Measurements from ENCODE around the gene UFM1. TPM values are rescaled to one million over a fixed set of nuclear protein-coding genes. Genes with fewer than 3 reads are reported as not detected.
"Not testable (repeated sequence)": the region's sequence is repeated elsewhere in the genome, so short reads cannot be mapped to it uniquely, and the experiment has no call there.

UFM1 gene
- total RNA-seq, result 10 to 100 TPM; 44.1 to 44.8 TPM

GRCh38 chr13:38349390-38350113 lies at the start of gene UFM1:
Gene UFM1, plus strand, starts transcription at chr13:38349851. Its CDS starts 69 bp downstream, at chr13:38349920.
- Mint-ChIP-seq H3K4me3 (peak within 1 kb of the TSS; percentile 97), H3K27ac (peak within 1 kb of the TSS; percentile 93), H3K4me1 (peaks cover 22% of the 10 kb centered on the region), H3K27me3 (no peaks in the 10 kb centered on the region), H3K36me3 (peaks cover 8% of the 10 kb centered on the region), H3K9me3 (no peaks in the 10 kb centered on the region)
- DNase-seq (peak; percentile 80), ATAC-seq (ENCODE audit: low read depth) (peak; percentile 97)
- POLR2A ChIA-PET, result interaction anchor here (0.8 to 1.5 kb wide), 3 partner anchors 9 to 19 kb away, joined by 3 to 8 read pairs (median 5); no protein-coding TSS in a partner anchor

- H3K4me1 Mint-ChIP-seq, result no peaks in the 10 kb centered on the region
- no peak for ATAC-seq (ENCODE audit: low read depth)
- no peaks in the 10 kb centered on the region for H3K27me3 Mint-ChIP-seq
- H3K9me3 Mint-ChIP-seq, result peaks cover 1% of the 10 kb centered on the region
- no peak for DNase-seq
- H3K36me3 Mint-ChIP-seq, result no peaks in the 10 kb centered on the region
- H3K4me3 Mint-ChIP-seq, result no peak overlapping the region
- POLR2A ChIA-PET, result no interaction called here
- no peak overlapping the region for H3K27ac Mint-ChIP-seq
Observed at GRCh38 chr13:38301236-38301635, 48.4 kb upstream of the UFM1 start.

GRCh38 chr13:38303816-38304320 lies 45.8 kb upstream of the UFM1 start:
- H3K9me3 Mint-ChIP-seq, result peaks cover 1% of the 10 kb centered on the region
- H3K27ac Mint-ChIP-seq, result no peak overlapping the region
- H3K4me3 Mint-ChIP-seq, result no peak overlapping the region
- H3K4me1 Mint-ChIP-seq, result no peaks in the 10 kb centered on the region
- ATAC-seq (ENCODE audit: low read depth), result no peak
- DNase-seq, result no peak
- no peaks in the 10 kb centered on the region for H3K27me3 Mint-ChIP-seq
- H3K36me3 Mint-ChIP-seq, result no peaks in the 10 kb centered on the region
- POLR2A ChIA-PET, result no interaction called here

GRCh38 chr13:38308736-38309135 lies 40.9 kb upstream of the UFM1 start:
- no peak overlapping the region for H3K4me3 Mint-ChIP-seq
- POLR2A ChIA-PET, result no interaction called here
- no peak for DNase-seq
- H3K27ac Mint-ChIP-seq, result no peak overlapping the region
- no peaks in the 10 kb centered on the region for H3K27me3 Mint-ChIP-seq
- H3K36me3 Mint-ChIP-seq, result no peaks in the 10 kb centered on the region
- H3K9me3 Mint-ChIP-seq, result peaks cover 1% of the 10 kb centered on the region
- no peaks in the 10 kb centered on the region for H3K4me1 Mint-ChIP-seq
- ATAC-seq (ENCODE audit: low read depth), result no peak

- Mint-ChIP-seq H3K27me3 (no peaks in the 10 kb centered on the region), H3K36me3 (no peaks in the 10 kb centered on the region), H3K27ac (no peak overlapping the region), H3K9me3 (peaks cover 1% of the 10 kb centered on the region), H3K4me3 (no peak overlapping the region), H3K4me1 (no peaks in the 10 kb centered on the region)
- POLR2A ChIA-PET, result no interaction called here
- no peak for ATAC-seq (ENCODE audit: low read depth)
- no peak for DNase-seq
Observed at GRCh38 chr13:38309397-38309796, 40.3 kb upstream of the UFM1 start.

- H3K4me3 Mint-ChIP-seq; H3K27me3 Mint-ChIP-seq; H3K9me3 Mint-ChIP-seq; POLR2A ChIA-PET; ATAC-seq (ENCODE audit: low read depth); DNase-seq; H3K4me1 Mint-ChIP-seq; H3K36me3 Mint-ChIP-seq; H3K27ac Mint-ChIP-seq: not testable (repeated sequence)
Observed at GRCh38 chr13:38311175-38311574, 38.5 kb upstream of the UFM1 start.

GRCh38 chr13:38316129-38316528 lies 33.5 kb upstream of the UFM1 start:
- DNase-seq, result no peak

GRCh38 chr13:38321654-38322053 lies 28.0 kb upstream of the UFM1 start:
- no peak overlapping the region for H3K27ac Mint-ChIP-seq
- DNase-seq (no peak), ATAC-seq (ENCODE audit: low read depth) (no peak)
- POLR2A ChIA-PET, result no interaction called here
- H3K4me3 Mint-ChIP-seq, result no peak overlapping the region
- H3K9me3 Mint-ChIP-seq, result no peaks in the 10 kb centered on the region
- H3K36me3 Mint-ChIP-seq, result no peaks in the 10 kb centered on the region
- peaks cover 2% of the 10 kb centered on the region for H3K27me3 Mint-ChIP-seq
- no peaks in the 10 kb centered on the region for H3K4me1 Mint-ChIP-seq

More at GRCh38 chr13:38316129-38316528, 33.5 kb upstream of the UFM1 start:
- Mint-ChIP-seq H3K27ac (no peak overlapping the region), H3K4me3 (no peak overlapping the region), H3K4me1 (no peaks in the 10 kb centered on the region), H3K9me3 (no peaks in the 10 kb centered on the region), H3K27me3 (peaks cover 2% of the 10 kb centered on the region), H3K36me3 (no peaks in the 10 kb centered on the region)
- POLR2A ChIA-PET, result no interaction called here
- ATAC-seq (ENCODE audit: low read depth), result no peak

- H3K4me1 Mint-ChIP-seq, result no peaks in the 10 kb centered on the region
- DNase-seq (no peak), ATAC-seq (ENCODE audit: low read depth) (no peak)
- no peaks in the 10 kb centered on the region for H3K36me3 Mint-ChIP-seq
- no peak overlapping the region for H3K4me3 Mint-ChIP-seq
- POLR2A ChIA-PET, result no interaction called here
- H3K27ac Mint-ChIP-seq, result no peak overlapping the region
- no peaks in the 10 kb centered on the region for H3K9me3 Mint-ChIP-seq
- no peaks in the 10 kb centered on the region for H3K27me3 Mint-ChIP-seq
Observed at GRCh38 chr13:38325426-38325825, 24.2 kb upstream of the UFM1 start.

GRCh38 chr13:38328699-38329098 lies 21.0 kb upstream of the UFM1 start:
- H3K27me3 Mint-ChIP-seq, result no peaks in the 10 kb centered on the region
- no peaks in the 10 kb centered on the region for H3K36me3 Mint-ChIP-seq
- DNase-seq (no peak), ATAC-seq (ENCODE audit: low read depth) (no peak)
- H3K9me3 Mint-ChIP-seq, result no peaks in the 10 kb centered on the region
- POLR2A ChIA-PET, result no interaction called here
- no peak overlapping the region for H3K4me3 Mint-ChIP-seq
- H3K27ac Mint-ChIP-seq, result no peak overlapping the region
- no peaks in the 10 kb centered on the region for H3K4me1 Mint-ChIP-seq

- POLR2A ChIA-PET, result no interaction called here
- Mint-ChIP-seq H3K4me1 (no peaks in the 10 kb centered on the region), H3K36me3 (no peaks in the 10 kb centered on the region), H3K4me3 (no peak overlapping the region), H3K27me3 (no peaks in the 10 kb centered on the region), H3K9me3 (no peaks in the 10 kb centered on the region), H3K27ac (no peak overlapping the region)
- no peak for ATAC-seq (ENCODE audit: low read depth)
- DNase-seq, result no peak
Observed at GRCh38 chr13:38334845-38335244, 14.8 kb upstream of the UFM1 start.

GRCh38 chr13:38338089-38338488 lies 11.6 kb upstream of the UFM1 start:
- no peaks in the 10 kb centered on the region for H3K27me3 Mint-ChIP-seq
- H3K9me3 Mint-ChIP-seq, result no peaks in the 10 kb centered on the region
- H3K4me3 Mint-ChIP-seq, result no peak overlapping the region
- POLR2A ChIA-PET, result no interaction called here
- no peak for ATAC-seq (ENCODE audit: low read depth)
- no peaks in the 10 kb centered on the region for H3K36me3 Mint-ChIP-seq
- no peak for DNase-seq
- H3K27ac Mint-ChIP-seq, result no peak overlapping the region
- no peaks in the 10 kb centered on the region for H3K4me1 Mint-ChIP-seq

- no peak overlapping the region for H3K4me3 Mint-ChIP-seq
- H3K27me3 Mint-ChIP-seq, result no peaks in the 10 kb centered on the region
- H3K27ac Mint-ChIP-seq, result no peak overlapping the region
- no peak for ATAC-seq (ENCODE audit: low read depth)
- H3K36me3 Mint-ChIP-seq, result no peaks in the 10 kb centered on the region
- no peaks in the 10 kb centered on the region for H3K9me3 Mint-ChIP-seq
- no peaks in the 10 kb centered on the region for H3K4me1 Mint-ChIP-seq
- POLR2A ChIA-PET, result no interaction called here
- no peak for DNase-seq
Observed at GRCh38 chr13:38340624-38341023, 9.0 kb upstream of the UFM1 start.

- Mint-ChIP-seq H3K36me3 (no peaks in the 10 kb centered on the region), H3K9me3 (no peaks in the 10 kb centered on the region), H3K4me3 (no peak overlapping the region), H3K27me3 (no peaks in the 10 kb centered on the region), H3K4me1 (no peaks in the 10 kb centered on the region), H3K27ac (no peak overlapping the region)
- POLR2A ChIA-PET, result no interaction called here
- ATAC-seq (ENCODE audit: low read depth) (no peak), DNase-seq (no peak)
Observed at GRCh38 chr13:38341149-38341692, 8.4 kb upstream of the UFM1 start.
